A673 (cell line): ENCODE results near the gene FGFBP1. TPM values are rescaled to one million over a fixed set of nuclear protein-coding genes. Genes with fewer than 3 reads are reported as not detected.

Experiments
- BruUV-seq: library from RNA; stranded (reverse); fragments of 400-500 nt; replicated peaks from 2 replicates; lab custom pipeline; 2021; lab: Mats Ljungman, UMichigan
- CTCF ChIA-PET: fragments of 300-600 bp; sonication (Branson Sonifier 250); formaldehyde crosslinking; loops from one replicate; lab custom pipeline; 2022; ENCODE audit warnings: antibody characterized with exemption; lab: Charles Lee
- POLR2A ChIA-PET: fragments of 300-600 bp; sonication (Branson Sonifier 250); formaldehyde crosslinking; loops from one replicate; lab custom pipeline; 2022; ENCODE audit warnings: antibody characterized with exemption; ENCODE audit not compliant: low non-redundant PET; lab: Charles Lee
- DNase-seq: peaks from one replicate; pipeline ENCODE4 v3.0.0-alpha.2; 2015; ENCODE audit warnings: low spot score
- H3K27ac ChIP-seq: fragments of 200-600 bp; sonication (generic); 2 replicates; pipeline ENCODE4 v1.5.1; 2016; ENCODE audit warnings: mixed run types, low read depth, mild to moderate bottlenecking, mixed read lengths, antibody characterized with exemption, low read length; ENCODE audit not compliant: poor library complexity, severe bottlenecking
- H3K27me3 ChIP-seq: fragments of 200-600 bp; sonication (generic); replicated peaks from 2 replicates; pipeline ENCODE4 v1.6.1; 2017; ENCODE audit warnings: mixed run types, low read depth, mild to moderate bottlenecking, mixed read lengths, antibody characterized with exemption, low read length; ENCODE audit not compliant: insufficient read depth, poor library complexity
- H3K36me3 ChIP-seq: fragments of 200-600 bp; sonication (generic); 2 replicates; pipeline ENCODE4 v1.6.1; 2016; ENCODE audit warnings: mixed run types, mild to moderate bottlenecking, mixed read lengths, antibody characterized with exemption, low read length; ENCODE audit not compliant: insufficient read depth, poor library complexity, severe bottlenecking
- H3K4me1 ChIP-seq: fragments of 200-600 bp; sonication (generic); 2 replicates; pipeline ENCODE4 v1.6.1; 2017; ENCODE audit warnings: mixed run types, mild to moderate bottlenecking, mixed read lengths, antibody characterized with exemption, low read length; ENCODE audit not compliant: insufficient read depth, poor library complexity, severe bottlenecking
- H3K4me3 ChIP-seq: fragments of 200-600 bp; sonication (generic); 2 replicates; pipeline ENCODE4 v1.5.1; 2016; ENCODE audit warnings: low read depth, mixed run types, mild to moderate bottlenecking, mixed read lengths, low read length; ENCODE audit not compliant: poor library complexity, severe bottlenecking
- H3K9me3 ChIP-seq: fragments of 200-600 bp; sonication (generic); 2 replicates; pipeline ENCODE4 v1.6.1; 2016; ENCODE audit warnings: mixed run types, low read depth, mild to moderate bottlenecking, mixed read lengths, antibody characterized with exemption, low read length; ENCODE audit not compliant: poor library complexity, severe bottlenecking
- CTCF ChIP-seq: fragments of 300-800, 200-600 bp; sonication (generic); conservative IDR thresholded peaks from 2 replicates; pipeline ENCODE4 v1.5.1; 2017; ENCODE audit warnings: low read depth, mild to moderate bottlenecking, antibody characterized with exemption, low read length, moderate library complexity, mixed read lengths
- EZH2 ChIP-seq: fragments of 200-600 bp; sonication (generic); IDR thresholded peaks from 2 replicates; pipeline ENCODE4 v1.6.1; 2017; ENCODE audit warnings: borderline replicate concordance, low read depth, mild to moderate bottlenecking, mixed read lengths, antibody characterized with exemption, low read length; ENCODE audit not compliant: poor library complexity, severe bottlenecking
- intact Hi-C: fragments of 100-400 bp; cut with micrococcal nuclease; formaldehyde crosslinking; loops from one replicate; pipeline ENCODE4 v1.10.0; 2022; ENCODE audit not compliant: unreplicated experiment
- total RNA-seq: library from RNA; stranded (reverse); gene quantifications from 2 replicates; pipeline ENCODE4 v1.2.3, GENCODE V29; 2021

FGFBP1 gene
- total RNA-seq, 1 experiment from 2014 or later: not detected

GRCh38 chr4:15961781-15962510, 23.4 kb upstream of the FGFBP1 start:
- Histone ChIP-seq H3K27me3 (no peaks in the 10 kb centered on the region), H3K4me1 (no peaks in the 10 kb centered on the region), H3K9me3 (no peaks in the 10 kb centered on the region), H3K27ac (no peak overlapping the region), H3K4me3 (no peak overlapping the region), H3K36me3 (no peaks in the 10 kb centered on the region)
- intact Hi-C loops: loop anchor here (2.0 to 5.0 kb wide), 2 partner anchors 40 to 303 kb away; no protein-coding TSS in a partner anchor
- no TSS peak for BruUV-seq
- POLR2A ChIA-PET: no interaction called here
- no peak for DNase-seq
- CTCF ChIA-PET: interaction anchor here (1.9 kb wide), 1 partner anchor 156 kb away, joined by 6 read pairs; no protein-coding TSS in a partner anchor
- no peak for TF ChIP-seq CTCF
- no peak for TF ChIP-seq EZH2

- intact Hi-C loops: no loop called here
Observed at GRCh38 chr4:15958562-15958961, 20.0 kb upstream of the FGFBP1 start.

More at GRCh38 chr4:15958562-15958961, 20.0 kb upstream of the FGFBP1 start:
- Histone ChIP-seq H3K4me3 (no peak overlapping the region), H3K27ac (no peak overlapping the region), H3K9me3 (no peaks in the 10 kb centered on the region), H3K36me3 (no peaks in the 10 kb centered on the region), H3K4me1 (no peaks in the 10 kb centered on the region), H3K27me3 (no peaks in the 10 kb centered on the region)
- ChIA-PET CTCF (interaction anchor here (1.2 kb wide), 1 partner anchor 153 kb away, joined by 6 read pairs; no protein-coding TSS in a partner anchor), POLR2A (no interaction called here)
- BruUV-seq: no TSS peak
- TF ChIP-seq EZH2 (no peak), CTCF (no peak)
- no peak for DNase-seq
